GM21423 (cell line): ENCODE measurements around the gene WSB2.
A peak's percentile ranks its signal among the peaks of the same experiment; 100 is the strongest.
"Not testable (repeated sequence)": the region's sequence is repeated elsewhere in the genome, so short reads cannot be mapped to it uniquely, and the experiment has no call there.

Experiments
- ATAC-seq: cut with Tn5 transposase; IDR thresholded peaks from one replicate; pipeline ENCODE4 v1.9.1; 2021; ENCODE audit warnings: mild to moderate bottlenecking, moderate library complexity; ENCODE audit not compliant: unreplicated experiment

The WSB2 gene

GRCh38 chr12:118061011-118061872, at the start of gene WSB2:
TSS of gene WSB2 (minus strand) at chr12:118061179. CDS start at chr12:118061048, 131 bp downstream.
- ATAC-seq: peak; percentile 47

- no peak for ATAC-seq
These were observed 48.1 kb upstream of the WSB2 start for GRCh38 chr12:118109088-118109487.

GRCh38 chr12:118107694-118108093, 46.7 kb upstream of the WSB2 start:
- ATAC-seq: no peak

GRCh38 chr12:118107011-118107410, 46.0 kb upstream of the WSB2 start:
- no peak for ATAC-seq

GRCh38 chr12:118103601-118104382, 42.8 kb upstream of the WSB2 start, which contains the start of gene VSIG10:
TSS of gene VSIG10 (minus strand) at chr12:118104011. CDS start at chr12:118103671, 340 bp downstream.
- ATAC-seq: no peak

- no peak for ATAC-seq
These were observed 42.2 kb upstream of the WSB2 start for GRCh38 chr12:118103201-118103600.

- ATAC-seq: no peak
These were observed 41.6 kb upstream of the WSB2 start for GRCh38 chr12:118102609-118103008.

- no peak for ATAC-seq
These were observed 41.1 kb upstream of the WSB2 start for GRCh38 chr12:118102070-118102469.

GRCh38 chr12:118101051-118101450, 40.1 kb upstream of the WSB2 start:
- ATAC-seq: no peak

- no peak for ATAC-seq
These were observed 38.1 kb upstream of the WSB2 start for GRCh38 chr12:118098911-118099671.

- ATAC-seq: no peak
These were observed 37.4 kb upstream of the WSB2 start for GRCh38 chr12:118098401-118098800.

- no peak for ATAC-seq
These were observed 33.1 kb upstream of the WSB2 start for GRCh38 chr12:118094039-118094438.

GRCh38 chr12:118089782-118090181, 28.8 kb upstream of the WSB2 start:
- no peak for ATAC-seq

GRCh38 chr12:118082161-118082560, 21.2 kb upstream of the WSB2 start:
- no peak for ATAC-seq

GRCh38 chr12:118081521-118081920, 20.5 kb upstream of the WSB2 start:
- not testable (repeated sequence) for ATAC-seq

GRCh38 chr12:118073768-118074167, 12.8 kb upstream of the WSB2 start:
- no peak for ATAC-seq

GRCh38 chr12:118070650-118071049, 9.7 kb upstream of the WSB2 start:
- no peak for ATAC-seq

GRCh38 chr12:118068445-118068844, 7.5 kb upstream of the WSB2 start:
- no peak for ATAC-seq

- no peak for ATAC-seq
These were observed 4.4 kb upstream of the WSB2 start for GRCh38 chr12:118065380-118065779.

- ATAC-seq: no peak
These were observed 3.6 kb upstream of the WSB2 start for GRCh38 chr12:118064608-118065007.
